DND-41 (cell line): Measurements from ENCODE around the gene EIF3J.
A peak's percentile ranks its signal among the peaks of the same experiment; 100 is the strongest.

Source experiments
- ATAC-seq: fragments of 200-7000 bp; cut with Tn5 transposase; 3 replicates; pipeline ENCODE4 v1.9.1; 2021; ENCODE audit warnings: low read depth; ENCODE audit not compliant: insufficient read depth
- DNase-seq: peaks from one replicate; pipeline ENCODE4 v3.0.0-alpha.2; 2020
- H2AFZ ChIP-seq: 2 replicates; pipeline ENCODE4 v1.6.0; 2012; ENCODE audit warnings: low read depth, low read length
- H3K27ac ChIP-seq: 2 replicates; pipeline ENCODE4 v1.5.1; 2012; ENCODE audit warnings: low read length, inconsistent platforms
- H3K27me3 ChIP-seq: fragments of 200-600 bp; sonication (generic); 2 replicates; pipeline ENCODE4 v1.6.0; 2012; ENCODE audit warnings: low read length, mild to moderate bottlenecking, inconsistent platforms; ENCODE audit not compliant: insufficient read depth, poor library complexity
- H3K36me3 ChIP-seq: 2 replicates; pipeline ENCODE4 v1.5.1; 2012; ENCODE audit warnings: low read length, inconsistent platforms; ENCODE audit not compliant: insufficient read depth
- H3K4me1 ChIP-seq: 2 replicates; pipeline ENCODE4 v1.5.1; 2012; ENCODE audit warnings: mild to moderate bottlenecking, low read length; ENCODE audit not compliant: insufficient read depth
- H3K4me2 ChIP-seq: 2 replicates; pipeline ENCODE4 v1.6.0; 2012; ENCODE audit warnings: mild to moderate bottlenecking, moderate library complexity, low read length, inconsistent platforms; ENCODE audit not compliant: insufficient read depth
- H3K4me3 ChIP-seq, 2 experiments: fragments of 200-600 bp in 1 of 2; shearing (Covaris generic) in 1 of 2; 2 replicates each; pipeline ENCODE4 v1.5.1; 2012 to 2016; ENCODE audit warnings: inconsistent platforms in 2 of 2, low read length in 2 of 2, mild to moderate bottlenecking in 2 of 2, low read depth in 1 of 2, moderate library complexity in 1 of 2
- H3K79me2 ChIP-seq: 2 replicates; pipeline ENCODE4 v1.6.0; 2012; ENCODE audit warnings: low read length, inconsistent platforms; ENCODE audit not compliant: insufficient read depth
- H3K9ac ChIP-seq: 2 replicates; pipeline ENCODE4 v1.6.0; 2012; ENCODE audit warnings: low read depth, mild to moderate bottlenecking, inconsistent platforms, low read length, moderate library complexity
- H3K9me3 ChIP-seq: 2 replicates; pipeline ENCODE4 v1.5.1; 2012; ENCODE audit warnings: low read length, moderate library complexity, mild to moderate bottlenecking, inconsistent platforms; ENCODE audit not compliant: insufficient read depth, severe bottlenecking
- H4K20me1 ChIP-seq: 2 replicates; pipeline ENCODE4 v1.6.0; 2012; ENCODE audit warnings: low read length; ENCODE audit not compliant: insufficient read depth
- EZH2 ChIP-seq: IDR thresholded peaks from 3 replicates; pipeline ENCODE4 v1.6.1; 2012; ENCODE audit warnings: borderline replicate concordance, low read depth, mild to moderate bottlenecking, moderate library complexity, low read length, inconsistent platforms; ENCODE audit not compliant: severe bottlenecking
- TF ChIP-seq, protein P1 (sequence below): IDR thresholded peaks from 2 replicates; pipeline ENCODE4 v1.5.1; 2012; ENCODE audit warnings: borderline replicate concordance, low read length, moderate library complexity, mild to moderate bottlenecking; ENCODE audit not compliant: poor library complexity, severe bottlenecking; ENCODE audit errors: extremely low read depth

Gene EIF3J

DNA sequence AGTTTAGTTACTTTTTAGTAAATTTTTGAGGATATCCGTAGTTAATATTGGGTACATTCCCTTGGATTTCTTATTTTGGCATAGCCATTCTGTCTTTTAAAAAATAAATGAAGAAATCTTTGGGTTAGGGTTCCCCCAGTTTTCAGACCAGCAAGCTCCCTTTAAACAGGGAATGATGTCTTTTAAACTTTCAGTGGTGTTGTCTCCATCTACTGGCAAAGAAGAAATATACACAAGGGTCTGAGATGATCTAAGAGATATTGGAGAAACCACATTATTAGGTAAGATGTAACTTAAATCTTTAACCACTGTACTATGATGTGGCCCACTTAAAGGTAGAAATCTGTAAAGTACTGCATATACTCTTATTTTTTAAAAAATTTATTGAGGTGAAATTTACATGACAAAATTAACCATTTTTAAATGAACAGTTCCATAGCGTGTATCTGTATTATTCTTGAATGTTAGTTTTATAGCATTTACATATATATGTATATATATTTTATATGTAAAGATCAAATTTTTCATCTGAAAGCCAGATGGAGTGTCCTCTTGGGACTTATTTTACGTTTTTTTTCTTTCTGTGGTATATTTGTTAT, 35.1 kb upstream of the EIF3J start:
- Histone ChIP-seq H3K9me3 (no peaks in the 10 kb centered on the region), H4K20me1 (no peaks in the 10 kb centered on the region; the same call in 1 of the 2 replicates), H3K79me2 (peaks cover 15% of the 10 kb centered on the region; the same call in 1 of the 2 replicates), H3K27ac (no peak overlapping the region), H3K4me2 (no peak overlapping the region), H3K4me3 (no peak overlapping the region), H3K9ac (no peak overlapping the region), H3K4me1 (no peaks in the 10 kb centered on the region), H3K36me3 (peaks cover 79% of the 10 kb centered on the region), H3K27me3 (no peaks in the 10 kb centered on the region), H2AFZ (no peak overlapping the region)
- DNase-seq = no peak
- TF ChIP-seq, protein P1, sequence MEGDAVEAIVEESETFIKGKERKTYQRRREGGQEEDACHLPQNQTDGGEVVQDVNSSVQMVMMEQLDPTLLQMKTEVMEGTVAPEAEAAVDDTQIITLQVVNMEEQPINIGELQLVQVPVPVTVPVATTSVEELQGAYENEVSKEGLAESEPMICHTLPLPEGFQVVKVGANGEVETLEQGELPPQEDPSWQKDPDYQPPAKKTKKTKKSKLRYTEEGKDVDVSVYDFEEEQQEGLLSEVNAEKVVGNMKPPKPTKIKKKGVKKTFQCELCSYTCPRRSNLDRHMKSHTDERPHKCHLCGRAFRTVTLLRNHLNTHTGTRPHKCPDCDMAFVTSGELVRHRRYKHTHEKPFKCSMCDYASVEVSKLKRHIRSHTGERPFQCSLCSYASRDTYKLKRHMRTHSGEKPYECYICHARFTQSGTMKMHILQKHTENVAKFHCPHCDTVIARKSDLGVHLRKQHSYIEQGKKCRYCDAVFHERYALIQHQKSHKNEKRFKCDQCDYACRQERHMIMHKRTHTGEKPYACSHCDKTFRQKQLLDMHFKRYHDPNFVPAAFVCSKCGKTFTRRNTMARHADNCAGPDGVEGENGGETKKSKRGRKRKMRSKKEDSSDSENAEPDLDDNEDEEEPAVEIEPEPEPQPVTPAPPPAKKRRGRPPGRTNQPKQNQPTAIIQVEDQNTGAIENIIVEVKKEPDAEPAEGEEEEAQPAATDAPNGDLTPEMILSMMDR = peak; percentile 67
- no peak for TF ChIP-seq EZH2
- ATAC-seq = peak; percentile 76

DNA sequence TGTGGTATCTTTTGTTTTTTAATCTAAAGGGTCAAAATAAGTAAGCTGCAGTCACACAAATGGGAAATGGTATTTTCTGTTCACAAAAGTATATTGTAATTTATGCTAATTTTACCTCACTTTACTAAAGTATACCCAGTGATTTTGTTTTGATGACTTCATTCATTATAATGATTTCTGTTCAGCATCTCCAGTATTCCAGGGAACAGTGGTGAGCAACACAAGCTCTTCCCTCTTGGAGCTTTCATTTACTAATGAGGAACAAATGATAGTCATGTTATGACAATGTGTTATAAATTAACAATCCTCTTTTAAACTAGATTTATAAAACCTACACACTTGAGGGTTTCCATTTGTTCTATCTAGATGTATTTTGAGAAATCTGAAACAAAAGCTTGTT, 20.5 kb upstream of the EIF3J start:
- ATAC-seq (no peak), DNase-seq (no peak)
- no peak overlapping the region for H3K4me2 ChIP-seq
- TF ChIP-seq, protein P1 = no peak
- TF ChIP-seq EZH2 = no peak
- H3K79me2 ChIP-seq = peaks cover 3% of the 10 kb centered on the region; the same call in 1 of the 2 replicates
- no peak overlapping the region for H3K9ac ChIP-seq
- no peak overlapping the region for H3K4me3 ChIP-seq
- no peak overlapping the region for H3K27ac ChIP-seq
- peaks cover 59% of the 10 kb centered on the region for H3K36me3 ChIP-seq
- no peaks in the 10 kb centered on the region for H3K9me3 ChIP-seq
- H4K20me1 ChIP-seq = no peaks in the 10 kb centered on the region
- no peaks in the 10 kb centered on the region for H3K4me1 ChIP-seq
- no peaks in the 10 kb centered on the region for H3K27me3 ChIP-seq
- no peak overlapping the region for H2AFZ ChIP-seq

DNA sequence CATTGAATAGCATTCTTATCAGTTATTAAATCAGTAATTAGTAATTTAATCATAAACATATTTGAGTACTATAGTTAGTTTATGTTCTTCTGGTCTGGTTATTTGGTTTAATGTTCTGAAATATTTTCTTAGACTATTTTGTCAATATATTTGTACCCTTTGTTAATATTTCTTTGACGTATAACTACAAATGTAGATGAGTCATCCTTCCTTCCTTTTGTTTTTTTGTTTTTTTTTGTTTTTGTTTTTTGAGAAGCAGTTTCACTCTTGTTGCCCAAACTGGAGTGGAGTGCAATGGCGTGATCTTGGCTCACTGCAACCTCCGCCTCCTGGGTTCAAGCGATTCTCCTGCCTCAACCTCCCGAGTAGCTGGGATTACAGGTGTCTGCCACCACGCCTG, 17.4 kb upstream of the EIF3J start:
- no peaks in the 10 kb centered on the region for H3K79me2 ChIP-seq
- ATAC-seq = no peak
- peaks cover 69% of the 10 kb centered on the region for H3K36me3 ChIP-seq

More for the DNA sequence above, 17.4 kb upstream of the EIF3J start:
- no peak for DNase-seq
- Histone ChIP-seq H3K4me3 (no peak overlapping the region), H3K27me3 (no peaks in the 10 kb centered on the region), H3K9ac (no peak overlapping the region), H3K9me3 (no peaks in the 10 kb centered on the region), H2AFZ (no peak overlapping the region), H4K20me1 (no peaks in the 10 kb centered on the region), H3K4me2 (no peak overlapping the region), H3K4me1 (no peaks in the 10 kb centered on the region), H3K27ac (no peak overlapping the region)
- no peak for TF ChIP-seq EZH2
- TF ChIP-seq, protein P1 = no peak
